K562 (cell line): ENCODE measurements around the gene ZDHHC24. TPM values are rescaled to one million over a fixed set of nuclear protein-coding genes. Genes with fewer than 3 reads are reported as not detected.
A peak's percentile ranks its signal among the peaks of the same experiment; 100 is the strongest.

ENCODE experiments used
- ARHGAP35 ChIP-seq: fragments of 450-650 bp; IDR thresholded peaks from 2 replicates; pipeline ENCODE4 v1.6.1; 2018; ENCODE audit not compliant: partially characterized antibody
- ERF ChIP-seq: fragments of 450-650 bp; formaldehyde crosslinking; IDR thresholded peaks from 2 replicates; pipeline ENCODE4 v1.4.0; 2020; ENCODE audit warnings: mild to moderate bottlenecking, mixed read lengths
- FOXP4 ChIP-seq: sonication (generic); formaldehyde crosslinking; IDR thresholded peaks from 2 replicates; pipeline ENCODE4 v1.8.0; 2022; ENCODE audit warnings: mild to moderate bottlenecking, missing genetic modification reagents, borderline replicate concordance
- HDAC6 ChIP-seq: IDR thresholded peaks from 2 replicates; pipeline ENCODE4 v1.6.1; 2012; ENCODE audit warnings: low read depth, mild to moderate bottlenecking, control low read depth, inconsistent platforms, low read length, moderate library complexity
- IRF1 ChIP-seq: sonication (generic); formaldehyde crosslinking; IDR thresholded peaks from 2 replicates; pipeline ENCODE4 v1.8.0; 2022; ENCODE audit warnings: missing genetic modification reagents, mild to moderate bottlenecking, borderline replicate concordance
- KAT8 ChIP-seq: fragments of 450-650 bp; IDR thresholded peaks from 2 replicates; pipeline ENCODE4 v1.6.1; 2016; ENCODE audit warnings: low read depth, mild to moderate bottlenecking
- MCM2 ChIP-seq: fragments of 450-650 bp; IDR thresholded peaks from 2 replicates; pipeline ENCODE4 v1.6.1; 2017; ENCODE audit warnings: low read depth, mild to moderate bottlenecking
- POLR2B ChIP-seq: fragments of 450-650 bp; IDR thresholded peaks from 2 replicates; pipeline ENCODE4 v1.6.1; 2018; ENCODE audit warnings: low read depth; ENCODE audit not compliant: partially characterized antibody
- POLR2G ChIP-seq: fragments of 200-400 bp; formaldehyde crosslinking; IDR thresholded peaks from 2 replicates; pipeline ENCODE4 v1.6.1; 2017; ENCODE audit warnings: low read depth, mild to moderate bottlenecking, antibody characterized with exemption, low read length, moderate library complexity
- POLR3A ChIP-seq: IDR thresholded peaks from 2 replicates; pipeline ENCODE4 v1.6.1; 2011; ENCODE audit warnings: borderline replicate concordance, mild to moderate bottlenecking, moderate library complexity; ENCODE audit not compliant: insufficient read length, insufficient read depth; ENCODE audit errors: extremely low read depth
- RFX5 ChIP-seq: IDR thresholded peaks from 2 replicates; pipeline ENCODE4 v1.6.1; 2011; ENCODE audit warnings: low read depth, mild to moderate bottlenecking, improper control_type of control experiment, low read length
- SPI1 ChIP-seq: IDR thresholded peaks from 2 replicates; pipeline ENCODE4 v1.6.1; 2011; ENCODE audit warnings: low read depth, low read length, control low read depth, borderline replicate concordance
- TCF7L2 ChIP-seq: fragments of 150-350 bp; IDR thresholded peaks from 2 replicates; pipeline ENCODE4 v1.6.1; 2016; ENCODE audit warnings: low read depth, mild to moderate bottlenecking, low read length, moderate library complexity
- ZNF133 ChIP-seq: fragments of 250-450 bp; sonication (Bioruptor Pico); IDR thresholded peaks from 2 replicates; pipeline ENCODE4 v1.4.0; 2020; ENCODE audit warnings: mild to moderate bottlenecking
- ZNF316 ChIP-seq: fragments of 450-650 bp; IDR thresholded peaks from 2 replicates; pipeline ENCODE4 v1.6.1; 2016
- ZNF318 ChIP-seq, 2 experiments: fragments of 450-650 bp; IDR thresholded peaks; 2 replicates each; pipeline ENCODE4 v1.6.1; 2016; ENCODE audit warnings: mild to moderate bottlenecking in 2 of 2, borderline replicate concordance in 1 of 2, low read depth in 1 of 2, moderate library complexity in 1 of 2
- ZNF444 ChIP-seq: fragments of 250-450 bp; sonication (Bioruptor Pico); IDR thresholded peaks from 2 replicates; pipeline ENCODE4 v1.4.0; 2020; ENCODE audit warnings: mild to moderate bottlenecking, moderate library complexity
- ZNF830 ChIP-seq: fragments of 250-450 bp; sonication (Bioruptor Pico); IDR thresholded peaks from 2 replicates; pipeline ENCODE4 v1.5.0; 2021; ENCODE audit warnings: mild to moderate bottlenecking
- polyA plus RNA-seq, 8 experiments: library from polyadenylated mRNA; depleted of rRNA in 4 of 8; stranded (reverse) in 5 of 8; unstranded in 3 of 8; fragments of >200 nt; fragmentation: Nextera tagmentation in 2 of 8; fragmentation: Illumina TruSeq in 1 of 8; extraction: Ambion mirVana in 2 of 8; extraction: Trizol in 1 of 8; gene quantifications; 2 replicates each; pipeline versions ENCODE4 v1.2.1 to v1.2.3, GENCODE V29; 2011 to 2014; ENCODE audit warnings: inconsistent platforms in 1 of 8, missing spikeins in 1 of 8
- total RNA-seq, 7 experiments: library from RNA; depleted of rRNA in 6 of 7; stranded (reverse); fragments of >200 nt in 6 of 7; fragmentation: Illumina TruSeq in 2 of 7; extraction: Trizol in 2 of 7; gene quantifications; 2 replicates each; pipeline versions ENCODE4 v1.2.1 to v1.2.3, GENCODE V29; 2011 to 2021; ENCODE audit warnings: low replicate concordance in 1 of 7

The ZDHHC24 gene
- total and polyA plus RNA-seq, 9 of the 15 experiments (the other 6 are each of a cell fraction or from before 2014, with no cell fraction given): 0.45 to 11.2 (median 2.7) TPM

GRCh38 chr11:66510271-66510989 lies 35.4 kb downstream of the ZDHHC24 start, which contains the start of gene BBS1 (continued):
- TF ChIP-seq POLR2B: no peak
- no peak for TF ChIP-seq RFX5
- TF ChIP-seq KAT8: no peak
- no peak for TF ChIP-seq HDAC6
- TF ChIP-seq ZNF318 (IDR thresholded peaks at IDR 0.05; ENCODE audit: borderline replicate concordance in 1 of 2, low read depth in 1 of 2): no peak
- TF ChIP-seq ZNF444 (CRISPR knock-in tag): no peak
- no peak for TF ChIP-seq ZNF316
- no peak for TF ChIP-seq POLR3A
- TF ChIP-seq FOXP4 (CRISPR knock-in tag): no peak
- no peak for TF ChIP-seq ARHGAP35
- TF ChIP-seq ZNF133 (CRISPR knock-in tag): no peak
- no peak for TF ChIP-seq SPI1
- no peak for TF ChIP-seq ERF
- no peak for TF ChIP-seq TCF7L2
- no peak for TF ChIP-seq ZNF830 (CRISPR knock-in tag)
- peak; percentile 85 for TF ChIP-seq POLR2G
- TF ChIP-seq IRF1 (CRISPR knock-in tag): no peak
- no peak for TF ChIP-seq MCM2
